Activated CD4-positive, alpha-beta T cell treated with anti-CD3 and anti-CD28 coated beads, Interleukin-2, amount 50 U/mL, for 24 hours (primary cell): Measurements from ENCODE around the gene PPP1R1B.

Experiments used
- DNase-seq, 2 donors: peaks; one replicate each; pipeline ENCODE4 v3.0.0-alpha.2; 2020; ENCODE audit warnings: low read depth in 1 of 2, low spot score in 1 of 2

The PPP1R1B gene

GRCh38 chr17:39614545-39615157 is 12.1 kb upstream of the PPP1R1B start:
- DNase-seq, result no peak

GRCh38 chr17:39615434-39615833 is 11.3 kb upstream of the PPP1R1B start:
- DNase-seq, result no peak

GRCh38 chr17:39617100-39617445 is 9.7 kb upstream of the PPP1R1B start:
- DNase-seq, result no peak

GRCh38 chr17:39617446-39618245 is 9.1 kb upstream of the PPP1R1B start:
- peak; percentile 24 to 46 for DNase-seq

GRCh38 chr17:39618246-39618913 is 8.4 kb upstream of the PPP1R1B start:
- no peak for DNase-seq

GRCh38 chr17:39618956-39619785 is 7.6 kb upstream of the PPP1R1B start:
- no peak for DNase-seq

GRCh38 chr17:39619786-39620101 is 7.0 kb upstream of the PPP1R1B start:
- no peak for DNase-seq

GRCh38 chr17:39621523-39622379 is 5.0 kb upstream of the PPP1R1B start:
- peak; percentile 83 to 93 for DNase-seq

GRCh38 chr17:39622380-39623006 is 4.3 kb upstream of the PPP1R1B start:
- DNase-seq, result peak in 1 of 2 donors; percentile 22

- peak; percentile 80 to 82 for DNase-seq
These were observed 3.3 kb upstream of the PPP1R1B start for GRCh38 chr17:39623356-39623950.

GRCh38 chr17:39624313-39624712 is 2.4 kb upstream of the PPP1R1B start:
- no peak for DNase-seq

GRCh38 chr17:39625198-39625785 is 1.5 kb upstream of the PPP1R1B start:
- no peak for DNase-seq

- DNase-seq, result no peak
These were observed 427 bp downstream of the PPP1R1B start for GRCh38 chr17:39627047-39627711.

- DNase-seq, result no peak
These were observed 1.2 kb downstream of the PPP1R1B start for GRCh38 chr17:39627712-39628516.

- DNase-seq, result no peak
These were observed 2.1 kb downstream of the PPP1R1B start for GRCh38 chr17:39628655-39629493.

GRCh38 chr17:39629494-39629880 is 2.7 kb downstream of the PPP1R1B start:
- DNase-seq, result no peak

- DNase-seq, result no peak
These were observed 3.1 kb downstream of the PPP1R1B start for GRCh38 chr17:39629898-39630297.
